ENCODE measurements around the gene CRYZ. TPM values are rescaled to one million over a fixed set of nuclear protein-coding genes. Genes with fewer than 3 reads are reported as not detected.

CRYZ gene
- polyA plus RNA-seq, 1 of the 3 experiments (the other 2 are of a cell fraction), result 57.2 TPM

DNA sequence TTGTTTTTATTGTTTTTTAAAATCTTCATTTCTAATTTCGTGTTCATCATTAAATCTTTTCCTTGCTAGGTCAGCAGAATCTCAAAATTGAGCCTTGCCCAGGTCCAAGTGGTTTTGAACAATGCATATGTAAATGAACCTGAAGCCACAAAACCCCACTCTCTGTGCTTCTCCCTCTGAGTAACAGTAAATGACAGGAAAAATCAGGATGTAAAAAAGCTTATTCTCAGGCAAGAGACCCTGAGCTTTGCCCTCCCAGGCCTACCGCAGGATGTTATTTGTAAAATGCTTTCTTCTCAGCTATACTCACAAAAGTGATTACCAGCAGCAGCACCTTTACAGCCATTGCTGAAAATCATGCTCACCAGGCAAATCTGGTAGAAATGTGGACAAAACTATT, 47.7 kb upstream of the CRYZ start (continued):
- TF ChIP-seq, protein P1, sequence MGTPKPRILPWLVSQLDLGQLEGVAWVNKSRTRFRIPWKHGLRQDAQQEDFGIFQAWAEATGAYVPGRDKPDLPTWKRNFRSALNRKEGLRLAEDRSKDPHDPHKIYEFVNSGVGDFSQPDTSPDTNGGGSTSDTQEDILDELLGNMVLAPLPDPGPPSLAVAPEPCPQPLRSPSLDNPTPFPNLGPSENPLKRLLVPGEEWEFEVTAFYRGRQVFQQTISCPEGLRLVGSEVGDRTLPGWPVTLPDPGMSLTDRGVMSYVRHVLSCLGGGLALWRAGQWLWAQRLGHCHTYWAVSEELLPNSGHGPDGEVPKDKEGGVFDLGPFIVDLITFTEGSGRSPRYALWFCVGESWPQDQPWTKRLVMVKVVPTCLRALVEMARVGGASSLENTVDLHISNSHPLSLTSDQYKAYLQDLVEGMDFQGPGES (IDR thresholded peaks at IDR 0.05; ENCODE audit: low read depth, low read length), result no peak
- TF ChIP-seq, protein P2, sequence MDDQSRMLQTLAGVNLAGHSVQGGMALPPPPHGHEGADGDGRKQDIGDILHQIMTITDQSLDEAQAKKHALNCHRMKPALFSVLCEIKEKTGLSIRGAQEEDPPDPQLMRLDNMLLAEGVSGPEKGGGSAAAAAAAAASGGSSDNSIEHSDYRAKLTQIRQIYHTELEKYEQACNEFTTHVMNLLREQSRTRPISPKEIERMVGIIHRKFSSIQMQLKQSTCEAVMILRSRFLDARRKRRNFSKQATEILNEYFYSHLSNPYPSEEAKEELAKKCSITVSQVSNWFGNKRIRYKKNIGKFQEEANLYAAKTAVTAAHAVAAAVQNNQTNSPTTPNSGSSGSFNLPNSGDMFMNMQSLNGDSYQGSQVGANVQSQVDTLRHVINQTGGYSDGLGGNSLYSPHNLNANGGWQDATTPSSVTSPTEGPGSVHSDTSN (IDR thresholded peaks at IDR 0.05), result no peak
- TF ChIP-seq SMC3 (IDR thresholded peaks at IDR 0.05; ENCODE audit: low read depth, low read length), result no peak
- no peak for TF ChIP-seq CHD2 (IDR thresholded peaks at IDR 0.05; ENCODE audit: low read length, partially characterized antibody)
- no peak for TF ChIP-seq RFX5 (IDR thresholded peaks at IDR 0.05; ENCODE audit: low read length)

DNA sequence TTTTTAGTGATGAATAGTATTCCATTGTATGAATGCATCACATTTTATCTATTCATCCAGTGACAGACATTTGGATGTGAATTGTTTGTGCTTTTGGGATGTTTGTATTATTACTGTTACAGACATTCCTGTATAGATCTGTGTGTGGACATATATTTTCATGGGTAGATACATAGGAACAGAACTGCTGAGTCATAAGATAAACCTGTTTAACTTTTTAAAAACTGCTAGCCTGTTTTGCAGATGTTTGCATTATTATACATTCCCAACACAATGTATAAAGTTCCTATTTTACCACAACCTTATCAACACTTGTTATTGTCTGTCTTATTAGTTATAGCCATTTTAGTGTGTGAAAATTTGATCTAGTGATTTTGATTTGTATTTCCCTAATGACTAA, 46.9 kb upstream of the CRYZ start:
- DNase-seq, result no peak
- no peaks in the 10 kb centered on the region for H4K20me1 ChIP-seq (ENCODE audit: insufficient read depth)

DNA sequence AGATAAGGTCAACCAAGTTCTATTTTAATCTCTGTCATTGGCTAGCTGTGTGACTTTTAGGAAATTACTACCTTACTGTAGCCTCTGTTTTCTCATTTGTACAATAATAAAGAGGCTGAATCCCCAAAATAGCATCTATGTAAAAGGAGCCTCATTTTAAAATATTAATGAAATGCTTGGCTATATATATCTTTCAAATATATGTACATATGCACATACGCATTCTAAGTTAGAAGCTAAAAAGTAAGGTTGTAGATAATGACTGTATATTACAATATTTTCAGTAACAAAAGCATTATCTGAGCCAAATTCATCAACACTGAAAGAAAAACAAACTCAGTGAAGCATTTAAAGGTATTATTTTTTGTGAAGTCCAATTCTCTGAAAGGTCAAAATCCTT, 44.7 kb upstream of the CRYZ start:
- CTCF ChIA-PET, result interaction anchor here (0.7 to 4.3 kb wide), 4 partner anchors 27 to 948 kb away, joined by 3 to 37 read pairs (median 3); no protein-coding TSS in a partner anchor
- Histone ChIP-seq H3K4me2 (no peak overlapping the region), H3K36me3 (replicated peaks in 1 of 2; ENCODE audit: control insufficient read depth in 1 of 2, insufficient read depth in 2 of 2, low read length in 1 of 2) (no peaks in the 10 kb centered on the region), H3K9me3 (no peaks in the 10 kb centered on the region), H3K9ac (no peak overlapping the region), H3K9me2 (no peaks in the 10 kb centered on the region), H3K27ac (ENCODE audit: low read depth in 2 of 2, low read length in 1 of 2) (no peak overlapping the region), H3K4me3 (ENCODE audit: low read depth in 2 of 2, low read length in 1 of 2) (no peak overlapping the region), H3K4me1 (ENCODE audit: control insufficient read depth in 1 of 2, insufficient read depth in 2 of 2, low read depth in 1 of 2, low read length in 1 of 2) (no peaks in the 10 kb centered on the region; a peak in 1 of 4 replicates), H3F3A (replicated peaks; ENCODE audit: insufficient read depth) (no peaks in the 10 kb centered on the region), H2AFZ (ENCODE audit: low read depth) (no peak overlapping the region), H3K27me3 (ENCODE audit: insufficient read depth) (0 out of 2 replicates have a peak, but pooled peaks cover 5% of the 10 kb centered on the region), H4K20me1 (ENCODE audit: insufficient read depth) (no peaks in the 10 kb centered on the region), H3K79me2 (ENCODE audit: insufficient read depth) (no peaks in the 10 kb centered on the region)
- DNase-seq, result no peak
- POLR2A ChIA-PET, result no interaction called here
- WGBS (ENCODE audit: low lambda C conversion rate), result 89% methylated on average over 1 of the region's 1 CpG
- TF ChIP-seq SIN3A (IDR thresholded peaks at IDR 0.05; ENCODE audit: borderline replicate concordance, low read depth, low read length), result no peak
- TF ChIP-seq TEAD4 (IDR thresholded peaks at IDR 0.05; ENCODE audit: borderline replicate concordance, insufficient read depth), result no peak
- TF ChIP-seq, protein P3, sequence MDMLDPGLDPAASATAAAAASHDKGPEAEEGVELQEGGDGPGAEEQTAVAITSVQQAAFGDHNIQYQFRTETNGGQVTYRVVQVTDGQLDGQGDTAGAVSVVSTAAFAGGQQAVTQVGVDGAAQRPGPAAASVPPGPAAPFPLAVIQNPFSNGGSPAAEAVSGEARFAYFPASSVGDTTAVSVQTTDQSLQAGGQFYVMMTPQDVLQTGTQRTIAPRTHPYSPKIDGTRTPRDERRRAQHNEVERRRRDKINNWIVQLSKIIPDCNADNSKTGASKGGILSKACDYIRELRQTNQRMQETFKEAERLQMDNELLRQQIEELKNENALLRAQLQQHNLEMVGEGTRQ (IDR thresholded peaks at IDR 0.05; ENCODE audit: borderline replicate concordance, low read depth, low read length), result no peak
- TF ChIP-seq EP300 (IDR thresholded peaks at IDR 0.05; ENCODE audit: borderline replicate concordance in 1 of 2, low read depth in 1 of 2, low read length in 1 of 2), result no peak
- no peak for TF ChIP-seq TCF12 (IDR thresholded peaks at IDR 0.05)
- no peak for TF ChIP-seq JUND (IDR thresholded peaks at IDR 0.05)
- no peak for TF ChIP-seq MXI1 (IDR thresholded peaks at IDR 0.05; ENCODE audit: low read depth, low read length)
- no peak for TF ChIP-seq GABPA (IDR thresholded peaks at IDR 0.05; ENCODE audit: low read depth)
- TF ChIP-seq RCOR1 (IDR thresholded peaks at IDR 0.05; ENCODE audit: low read length), result no peak
- TF ChIP-seq ELF1 (IDR thresholded peaks at IDR 0.05), result no peak
- TF ChIP-seq FOXM1 (IDR thresholded peaks at IDR 0.05; ENCODE audit: low read depth), result no peak
- no peak for TF ChIP-seq RXRA (IDR thresholded peaks at IDR 0.05; ENCODE audit: borderline replicate concordance, low read depth)
- TF ChIP-seq FOSL2 (IDR thresholded peaks at IDR 0.05; ENCODE audit: borderline replicate concordance, low read depth), result no peak

More for the DNA sequence above, 46.9 kb upstream of the CRYZ start:
- Histone ChIP-seq H3K9me3 (no peaks in the 10 kb centered on the region), H3K27me3 (ENCODE audit: insufficient read depth) (no peaks in the 10 kb centered on the region), H2AFZ (ENCODE audit: low read depth) (no peak overlapping the region), H3K27ac (ENCODE audit: low read depth in 2 of 2, low read length in 1 of 2) (no peak overlapping the region), H3K9ac (no peak overlapping the region), H3K4me2 (no peak overlapping the region), H3K9me2 (no peaks in the 10 kb centered on the region), H3K4me1 (ENCODE audit: control insufficient read depth in 1 of 2, insufficient read depth in 2 of 2, low read depth in 1 of 2, low read length in 1 of 2) (no peaks in the 10 kb centered on the region), H3K36me3 (replicated peaks in 1 of 2; ENCODE audit: control insufficient read depth in 1 of 2, insufficient read depth in 2 of 2, low read length in 1 of 2) (no peaks in the 10 kb centered on the region), H3K79me2 (ENCODE audit: insufficient read depth) (no peaks in the 10 kb centered on the region), H3K4me3 (ENCODE audit: low read depth in 2 of 2, low read length in 1 of 2) (no peak overlapping the region), H3F3A (replicated peaks; ENCODE audit: insufficient read depth) (no peaks in the 10 kb centered on the region)
- POLR2A ChIA-PET, result no interaction called here
- CTCF ChIA-PET, result no interaction called here
- no peak for TF ChIP-seq TAF1 (IDR thresholded peaks at IDR 0.05; ENCODE audit: borderline replicate concordance, low read depth, low read length)
- no peak for TF ChIP-seq RCOR1 (IDR thresholded peaks at IDR 0.05; ENCODE audit: low read length)
- TF ChIP-seq JUND (IDR thresholded peaks at IDR 0.05), result no peak
- TF ChIP-seq FOXM1 (IDR thresholded peaks at IDR 0.05; ENCODE audit: low read depth), result no peak
- TF ChIP-seq POLR2AphosphoS5 (IDR thresholded peaks at IDR 0.05; ENCODE audit: low read depth, low read length), result no peak
- TF ChIP-seq EP300 (IDR thresholded peaks at IDR 0.05; ENCODE audit: borderline replicate concordance in 1 of 2, low read depth in 1 of 2, low read length in 1 of 2), result no peak
- no peak for TF ChIP-seq RAD21 (IDR thresholded peaks at IDR 0.05; ENCODE audit: low read length)
- TF ChIP-seq TCF12 (IDR thresholded peaks at IDR 0.05), result no peak
- TF ChIP-seq CHD2 (IDR thresholded peaks at IDR 0.05; ENCODE audit: low read length, partially characterized antibody), result no peak
- no peak for TF ChIP-seq YY1 (IDR thresholded peaks at IDR 0.05; ENCODE audit: low read depth)
- TF ChIP-seq MXI1 (IDR thresholded peaks at IDR 0.05; ENCODE audit: low read depth, low read length), result no peak
- TF ChIP-seq GABPA (IDR thresholded peaks at IDR 0.05; ENCODE audit: low read depth), result no peak
- TF ChIP-seq TEAD4 (IDR thresholded peaks at IDR 0.05; ENCODE audit: borderline replicate concordance, insufficient read depth), result no peak
- TF ChIP-seq NRF1 (IDR thresholded peaks at IDR 0.05; ENCODE audit: low read depth, low read length), result no peak
- no peak for TF ChIP-seq NFIC (IDR thresholded peaks at IDR 0.05; ENCODE audit: borderline replicate concordance)
